Prostate gland (tissue), 2 donors: ENCODE data around the gene RUFY2. TPM values are rescaled to one million over a fixed set of nuclear protein-coding genes. Genes with fewer than 3 reads are reported as not detected.

Experiments used
- DNase-seq: peaks from one replicate; pipeline ENCODE4 v3.0.0-alpha.2; 2019; ENCODE audit warnings: low spot score
- H3K27ac ChIP-seq, 2 donors: fragments of 200-600 bp; sonication (generic); 2 replicates each; pipeline ENCODE4 v1.5.1; 2017 to 2019
- H3K27me3 ChIP-seq: fragments of 200-600 bp; sonication (generic); replicated peaks from 2 replicates; pipeline ENCODE4 v1.5.1; 2019; ENCODE audit not compliant: insufficient read depth
- H3K36me3 ChIP-seq, 2 donors: fragments of 200-600 bp; sonication (generic); 1 replicate in 1 of 2; 2 replicates in 1 of 2; pipeline versions ENCODE4 v1.5.1 to v1.8.1; 2017 to 2019
- H3K4me1 ChIP-seq: fragments of 200-600 bp; sonication (generic); replicated peaks from 2 replicates; pipeline ENCODE4 v1.5.1; 2019
- H3K4me3 ChIP-seq, 2 donors: fragments of 200-600 bp; sonication (generic); 2 replicates each; pipeline ENCODE4 v1.5.1; 2017 to 2019
- H3K9me3 ChIP-seq: fragments of 200-600 bp; sonication (generic); 2 replicates; pipeline ENCODE4 v1.5.1; 2017
- CTCF ChIP-seq, 4 experiments: fragments of 200-600 bp in 2 of 4; fragments of 450-650 bp in 2 of 4; sonication (generic) in 2 of 4; IDR thresholded peaks; 1 replicate in 3 of 4; 2 replicates in 1 of 4; pipeline ENCODE4 v1.5.1; 2016 to 2019; ENCODE audit warnings: antibody characterized with exemption in 4 of 4, mild to moderate bottlenecking in 2 of 4, moderate library complexity in 2 of 4
- POLR2A ChIP-seq: fragments of 450-650 bp; IDR thresholded peaks from one replicate; pipeline ENCODE4 v1.6.1; 2016; ENCODE audit warnings: antibody characterized with exemption, mild to moderate bottlenecking
- POLR2AphosphoS5 ChIP-seq: sonication (generic); formaldehyde crosslinking; IDR thresholded peaks from one replicate; pipeline ENCODE4 v1.6.1; 2017; ENCODE audit warnings: antibody characterized with exemption
- WGBS: methylation state at CpG from one replicate; pipeline ENCODE4 v1.1.5; 2018; 5-methylcytosine and 5-hydroxymethylcytosine counted together
- intact Hi-C: fragments of 100-400 bp; cut with DNase I; formaldehyde crosslinking; loops from one replicate; pipeline ENCODE4 v1.14.2; 2022
- total RNA-seq, 2 donors: library from RNA; depleted of rRNA; stranded (reverse); fragments of >200 nt; gene quantifications; one replicate each; pipeline ENCODE4 v1.1.0, GENCODE V29; 2016

The RUFY2 gene
- total RNA-seq, 2 donors from 2014 or later = 16.7 to 22.1 TPM

- Histone ChIP-seq H3K27ac (no peak overlapping the region), H3K9me3 (no peaks in the 10 kb centered on the region), H3K27me3 (no peaks in the 10 kb centered on the region), H3K4me1 (no peaks in the 10 kb centered on the region), H3K36me3 (no peaks in the 10 kb centered on the region), H3K4me3 (no peak overlapping the region)
- 3% methylated on average over 1 of the region's 1 CpG for WGBS
- no peak for DNase-seq
- TF ChIP-seq POLR2A (no peak), POLR2AphosphoS5 (no peak), CTCF (IDR thresholded peaks at IDR 0.05) (no peak)
- intact Hi-C loops = loop anchor here (10.0 kb wide), 3 partner anchors 91 to 451 kb away; no protein-coding TSS in a partner anchor
Observed at GRCh38 chr10:68305854-68306253, 101.2 kb downstream of the RUFY2 start.

- Histone ChIP-seq H3K27ac (no peak overlapping the region), H3K4me3 (no peak overlapping the region), H3K36me3 (no peaks in the 10 kb centered on the region), H3K4me1 (no peaks in the 10 kb centered on the region), H3K27me3 (no peaks in the 10 kb centered on the region), H3K9me3 (no peaks in the 10 kb centered on the region)
- WGBS = 71% methylated on average over 7 of the region's 7 CpGs
- no peak for TF ChIP-seq POLR2AphosphoS5
- no peak for DNase-seq
- intact Hi-C loops = loop anchor here (10.0 kb wide), 3 partner anchors 89 to 449 kb away; no protein-coding TSS in a partner anchor
Observed at GRCh38 chr10:68303849-68304412, 103.1 kb downstream of the RUFY2 start.

GRCh38 chr10:68302871-68303270 is 104.2 kb downstream of the RUFY2 start:
- no peak for TF ChIP-seq POLR2A
- TF ChIP-seq POLR2AphosphoS5 = no peak
- no peak for TF ChIP-seq CTCF (IDR thresholded peaks at IDR 0.05)
- Histone ChIP-seq H3K4me1 (no peaks in the 10 kb centered on the region), H3K9me3 (no peaks in the 10 kb centered on the region), H3K27me3 (no peaks in the 10 kb centered on the region), H3K36me3 (no peaks in the 10 kb centered on the region), H3K4me3 (no peak overlapping the region), H3K27ac (no peak overlapping the region)
- DNase-seq = no peak
- WGBS = 73% methylated on average over 5 of the region's 5 CpGs
- intact Hi-C loops = loop anchor here (10.0 kb wide), 3 partner anchors 88 to 448 kb away; no protein-coding TSS in a partner anchor

GRCh38 chr10:68302503-68302823 is 104.6 kb downstream of the RUFY2 start:
- intact Hi-C loops = loop anchor here (10.0 kb wide), 3 partner anchors 88 to 448 kb away; no protein-coding TSS in a partner anchor
- H3K36me3 ChIP-seq = no peaks in the 10 kb centered on the region
- no peaks in the 10 kb centered on the region for H3K9me3 ChIP-seq
- DNase-seq = no peak
- TF ChIP-seq POLR2A (no peak), CTCF (IDR thresholded peaks at IDR 0.05) (no peak), POLR2AphosphoS5 (no peak)
- H3K4me1 ChIP-seq = no peaks in the 10 kb centered on the region
- no peaks in the 10 kb centered on the region for H3K27me3 ChIP-seq
- no peak overlapping the region for H3K4me3 ChIP-seq
- 46% methylated on average over 2 of the region's 2 CpGs for WGBS
- no peak overlapping the region for H3K27ac ChIP-seq

GRCh38 chr10:68301790-68302502 is 105.1 kb downstream of the RUFY2 start:
- TF ChIP-seq POLR2AphosphoS5 = no peak
- peak in 3 of 4 experiments; percentile 39 to 61 (median 56) for TF ChIP-seq CTCF (IDR thresholded peaks at IDR 0.05)
- no peaks in the 10 kb centered on the region for H3K9me3 ChIP-seq
- no peaks in the 10 kb centered on the region for H3K27me3 ChIP-seq
- no peak for DNase-seq
- no peaks in the 10 kb centered on the region for H3K4me1 ChIP-seq
- H3K36me3 ChIP-seq = no peaks in the 10 kb centered on the region
- H3K4me3 ChIP-seq = no peak overlapping the region
- intact Hi-C loops = loop anchor here (10.0 kb wide), 3 partner anchors 87 to 447 kb away; no protein-coding TSS in a partner anchor
- WGBS = 54% methylated on average over 6 of the region's 6 CpGs
- no peak overlapping the region for H3K27ac ChIP-seq
